Measurements from ENCODE around the gene C8A.

Gene C8A

GRCh38 chr1:56922507-56922906 is 67.9 kb downstream of the C8A start:
- in situ Hi-C loops (cut with HindIII; ENCODE audit: low sequenced_read_pairs), result no loop called here

- in situ Hi-C loops (cut with HindIII; ENCODE audit: low sequenced_read_pairs), result no loop called here
Measured at GRCh38 chr1:56923201-56923600, 68.6 kb downstream of the C8A start.

- in situ Hi-C loops (cut with HindIII; ENCODE audit: low sequenced_read_pairs), result no loop called here
Measured at GRCh38 chr1:56924116-56924515, 69.5 kb downstream of the C8A start.

- in situ Hi-C loops (cut with HindIII; ENCODE audit: low sequenced_read_pairs), result no loop called here
Measured at GRCh38 chr1:56925193-56925592, 70.6 kb downstream of the C8A start.

GRCh38 chr1:56927171-56927570 is 72.6 kb downstream of the C8A start:
- in situ Hi-C loops (cut with HindIII; ENCODE audit: low sequenced_read_pairs), result no loop called here

- in situ Hi-C loops (cut with HindIII; ENCODE audit: low sequenced_read_pairs), result no loop called here
Measured at GRCh38 chr1:56927986-56928385, 73.4 kb downstream of the C8A start.

- in situ Hi-C loops (cut with HindIII; ENCODE audit: low sequenced_read_pairs), result no loop called here
Measured at GRCh38 chr1:56929492-56929891, 74.9 kb downstream of the C8A start.

- in situ Hi-C loops (cut with HindIII; ENCODE audit: low sequenced_read_pairs), result no loop called here
Measured at GRCh38 chr1:56931211-56931610, 76.6 kb downstream of the C8A start.

GRCh38 chr1:56931686-56932085 is 77.1 kb downstream of the C8A start:
- in situ Hi-C loops (cut with HindIII; ENCODE audit: low sequenced_read_pairs), result no loop called here

- in situ Hi-C loops (cut with HindIII; ENCODE audit: low sequenced_read_pairs), result no loop called here
Measured at GRCh38 chr1:56933161-56933560, 78.6 kb downstream of the C8A start.

- in situ Hi-C loops (cut with HindIII; ENCODE audit: low sequenced_read_pairs), result no loop called here
Measured at GRCh38 chr1:56933606-56934005, 79.0 kb downstream of the C8A start.

- in situ Hi-C loops (cut with HindIII; ENCODE audit: low sequenced_read_pairs), result no loop called here
Measured at GRCh38 chr1:56934430-56935060, 79.9 kb downstream of the C8A start.

GRCh38 chr1:56938646-56939045 is 84.0 kb downstream of the C8A start:
- in situ Hi-C loops (cut with HindIII; ENCODE audit: low sequenced_read_pairs), result no loop called here

- in situ Hi-C loops (cut with HindIII; ENCODE audit: low sequenced_read_pairs), result no loop called here
Measured at GRCh38 chr1:56939209-56939608, 84.6 kb downstream of the C8A start.

- in situ Hi-C loops (cut with HindIII; ENCODE audit: low sequenced_read_pairs), result no loop called here
Measured at GRCh38 chr1:56940039-56940438, 85.4 kb downstream of the C8A start.

- in situ Hi-C loops (cut with HindIII; ENCODE audit: low sequenced_read_pairs), result no loop called here
Measured at GRCh38 chr1:56948403-56949023, 93.9 kb downstream of the C8A start.

GRCh38 chr1:56952501-56952900 is 97.9 kb downstream of the C8A start:
- in situ Hi-C loops (cut with HindIII; ENCODE audit: low sequenced_read_pairs), result no loop called here

- in situ Hi-C loops (cut with HindIII; ENCODE audit: low sequenced_read_pairs), result no loop called here
Measured at GRCh38 chr1:56953386-56953785, 98.8 kb downstream of the C8A start.

GRCh38 chr1:56954664-56955063 is 100.1 kb downstream of the C8A start:
- in situ Hi-C loops (cut with HindIII; ENCODE audit: low sequenced_read_pairs), result no loop called here

GRCh38 chr1:56957931-56958330 is 103.3 kb downstream of the C8A start:
- in situ Hi-C loops (cut with HindIII; ENCODE audit: low sequenced_read_pairs), result no loop called here

- in situ Hi-C loops (cut with HindIII; ENCODE audit: low sequenced_read_pairs), result no loop called here
Measured at GRCh38 chr1:56958526-56958925, 103.9 kb downstream of the C8A start.

GRCh38 chr1:56961426-56961825 is 106.8 kb downstream of the C8A start:
- in situ Hi-C loops (cut with HindIII; ENCODE audit: low sequenced_read_pairs), result no loop called here

- in situ Hi-C loops (cut with HindIII; ENCODE audit: low sequenced_read_pairs), result no loop called here
Measured at GRCh38 chr1:56963667-56964066, 109.1 kb downstream of the C8A start.

Measured in endothelial cell of hepatic sinusoid (primary cell).